HUDEP-2 (cell line): Measurements from ENCODE around the gene UNC45B.
"Not testable (repeated sequence)": the region's sequence is repeated elsewhere in the genome, so short reads cannot be mapped to it uniquely, and the experiment has no call there.

Source experiments
- DNase-seq, 76 experiments: peaks; one replicate each; lab custom pipeline; 2025; ENCODE audit not compliant: unreplicated experiment in 76 of 76; lab: John Stamatoyannopoulos, UW

The UNC45B gene

GRCh38 chr17:35147375-35147905, at the start of gene UNC45B:
Gene UNC45B, plus strand, starts transcription at chr17:35147817. Its CDS starts 447 bp downstream, at chr17:35148264.
- DNase-seq: no peak

GRCh38 chr17:35099908-35100307, 47.7 kb upstream of the UNC45B start:
- DNase-seq: no peak

GRCh38 chr17:35101036-35101435, 46.6 kb upstream of the UNC45B start:
- DNase-seq: no peak

- DNase-seq: no peak
Measured at GRCh38 chr17:35101725-35102124, 45.9 kb upstream of the UNC45B start.

GRCh38 chr17:35103271-35103670, 44.3 kb upstream of the UNC45B start:
- no peak for DNase-seq

- DNase-seq: no peak
Measured at GRCh38 chr17:35104844-35105450, 42.7 kb upstream of the UNC45B start.

- DNase-seq: not testable (repeated sequence)
Measured at GRCh38 chr17:35110791-35111190, 36.8 kb upstream of the UNC45B start.

GRCh38 chr17:35116845-35117244, 30.8 kb upstream of the UNC45B start:
- no peak for DNase-seq

- DNase-seq: peak in 23 of 76 experiments; percentile 5 to 48 (median 25)
Measured at GRCh38 chr17:35117984-35118383, 29.6 kb upstream of the UNC45B start.

- DNase-seq: peak in 60 of 76 experiments; percentile 13 to 78 (median 58)
Measured at GRCh38 chr17:35119370-35120165, 28.0 kb upstream of the UNC45B start, which contains the start of gene RAD51D. Gene RAD51D, minus strand, starts transcription at chr17:35119860. Its CDS starts 247 bp downstream, at chr17:35119613.

GRCh38 chr17:35121315-35121714, 26.3 kb upstream of the UNC45B start, which contains the start of gene FNDC8:
Gene FNDC8, plus strand, starts transcription at chr17:35121615. Its CDS starts 79 bp downstream, at chr17:35121694.
- DNase-seq: no peak

- DNase-seq: no peak
Measured at GRCh38 chr17:35127751-35128514, 19.7 kb upstream of the UNC45B start.

- no peak for DNase-seq
Measured at GRCh38 chr17:35129154-35129972, 18.3 kb upstream of the UNC45B start.

GRCh38 chr17:35129973-35130351, 17.7 kb upstream of the UNC45B start:
- no peak for DNase-seq

GRCh38 chr17:35130392-35130791, 17.2 kb upstream of the UNC45B start:
- no peak for DNase-seq

- no peak for DNase-seq
Measured at GRCh38 chr17:35132099-35132498, 15.5 kb upstream of the UNC45B start.

- DNase-seq: no peak
Measured at GRCh38 chr17:35132816-35133550, 14.6 kb upstream of the UNC45B start.

- DNase-seq: peak in 3 of 76 experiments; percentile 2 to 12 (median 3)
Measured at GRCh38 chr17:35135322-35135721, 12.3 kb upstream of the UNC45B start.

- no peak for DNase-seq
Measured at GRCh38 chr17:35138218-35138617, 9.4 kb upstream of the UNC45B start.
